GM23338 (cell line): ENCODE results near the gene LRRC51. TPM values are rescaled to one million over a fixed set of nuclear protein-coding genes. Genes with fewer than 3 reads are reported as not detected.

Experiments
- ATAC-seq: fragments of 200-7000 bp; cut with Tn5 transposase; 3 replicates; pipeline ENCODE4 v1.9.1; 2020
- DNase-seq: peaks from one replicate; pipeline ENCODE4 v3.0.0-alpha.2; 2015; ENCODE audit warnings: low spot score
- H2AFZ ChIP-seq: fragments of 200-600 bp; sonication (generic); 2 replicates; pipeline ENCODE4 v1.8.0; 2016; ENCODE audit warnings: antibody characterized with exemption, mild to moderate bottlenecking, moderate library complexity
- H3F3A ChIP-seq: fragments of 200-600 bp; sonication (generic); replicated peaks from 2 replicates; pipeline ENCODE4 v1.8.0; 2017; ENCODE audit warnings: antibody characterized with exemption, mixed run types, low read depth
- H3K27ac ChIP-seq: fragments of 200-600 bp; sonication (generic); 2 replicates; pipeline ENCODE4 v1.6.1; 2016; ENCODE audit warnings: low read depth
- H3K27me3 ChIP-seq: fragments of 200-600 bp; sonication (generic); 2 replicates; pipeline ENCODE4 v1.8.0; 2016; ENCODE audit warnings: mild to moderate bottlenecking, mixed run types, moderate library complexity; ENCODE audit not compliant: insufficient read depth
- H3K36me3 ChIP-seq: fragments of 200-600 bp; sonication (generic); 2 replicates; pipeline ENCODE4 v1.8.0; 2016; ENCODE audit warnings: mild to moderate bottlenecking; ENCODE audit not compliant: insufficient read depth
- H3K4me1 ChIP-seq: fragments of 200-600 bp; sonication (generic); 2 replicates; pipeline ENCODE4 v1.8.0; 2016; ENCODE audit warnings: mild to moderate bottlenecking, moderate library complexity; ENCODE audit not compliant: insufficient read depth
- H3K4me2 ChIP-seq: fragments of 200-600 bp; sonication (generic); 2 replicates; pipeline ENCODE4 v1.7.1; 2017; ENCODE audit warnings: mixed run types
- H3K4me3 ChIP-seq: fragments of 200-600 bp; sonication (generic); 2 replicates; pipeline ENCODE4 v1.6.1; 2016; ENCODE audit warnings: mixed run types
- H3K79me2 ChIP-seq: fragments of 200-600 bp; sonication (generic); replicated peaks from 2 replicates; pipeline ENCODE4 v1.8.0; 2017; ENCODE audit warnings: mild to moderate bottlenecking; ENCODE audit not compliant: insufficient read depth
- H3K9me2 ChIP-seq: fragments of 200-600 bp; sonication (generic); 2 replicates; pipeline ENCODE4 v1.8.0; 2017; ENCODE audit not compliant: insufficient read depth
- H4K20me1 ChIP-seq: fragments of 200-600 bp; sonication (generic); replicated peaks from 2 replicates; pipeline ENCODE4 v1.8.0; 2017; ENCODE audit warnings: mild to moderate bottlenecking; ENCODE audit not compliant: insufficient read depth
- H3K27ac Mint-ChIP-seq: 2 replicates; pipeline ENCODE4 v1.8.0; 2020; ENCODE audit warnings: inconsistent platforms, mild to moderate bottlenecking, moderate library complexity, mixed read lengths
- H3K27me3 Mint-ChIP-seq: 3 replicates; pipeline ENCODE4 v1.8.0; 2022; ENCODE audit warnings: low read depth, mild to moderate bottlenecking, moderate library complexity, mixed read lengths, inconsistent platforms; ENCODE audit not compliant: insufficient read depth, poor library complexity
- H3K36me3 Mint-ChIP-seq: 3 replicates; pipeline ENCODE4 v1.8.0; 2021; ENCODE audit warnings: low read depth, mild to moderate bottlenecking, inconsistent platforms, moderate library complexity, mixed read lengths
- H3K4me1 Mint-ChIP-seq: 3 replicates; pipeline ENCODE4 v1.8.0; 2020; ENCODE audit warnings: mild to moderate bottlenecking, inconsistent platforms, mixed read lengths
- H3K4me3 Mint-ChIP-seq: 3 replicates; pipeline ENCODE4 v1.8.0; 2021; ENCODE audit warnings: moderate library complexity, mild to moderate bottlenecking, inconsistent platforms, mixed read lengths
- H3K9me3 Mint-ChIP-seq: 3 replicates; pipeline ENCODE4 v1.8.0; 2020; ENCODE audit warnings: moderate library complexity, mild to moderate bottlenecking, inconsistent platforms, mixed read lengths
- CREB1 ChIP-seq: fragments of 250-450 bp; sonication (Bioruptor Pico); IDR thresholded peaks from 2 replicates; pipeline ENCODE4 v1.5.0; 2020; ENCODE audit warnings: low read depth, mild to moderate bottlenecking, moderate library complexity
- EZH2 ChIP-seq: fragments of 200-600 bp; sonication (generic); IDR thresholded peaks from one replicate; pipeline ENCODE4 v1.8.0; 2017; ENCODE audit warnings: antibody characterized with exemption, mild to moderate bottlenecking, low read depth; ENCODE audit not compliant: unreplicated experiment
- EZH2phosphoT487 ChIP-seq: fragments of 200-600 bp; sonication (generic); IDR thresholded peaks from one replicate; pipeline ENCODE4 v1.8.1; 2018; ENCODE audit warnings: antibody characterized with exemption; ENCODE audit not compliant: unreplicated experiment
- JUNB ChIP-seq: IDR thresholded peaks from one replicate; pipeline ENCODE4 v1.6.1; 2016; ENCODE audit warnings: antibody characterized with exemption; ENCODE audit not compliant: unreplicated experiment
- NANOG ChIP-seq: IDR thresholded peaks from 2 replicates; pipeline ENCODE4 v1.6.1; 2016; ENCODE audit warnings: antibody characterized with exemption, borderline replicate concordance
- POLR2AphosphoS5 ChIP-seq: IDR thresholded peaks from 2 replicates; pipeline ENCODE4 v1.6.1; 2016; ENCODE audit warnings: antibody characterized with exemption, low read depth
- STAT1 ChIP-seq: IDR thresholded peaks from one replicate; pipeline ENCODE4 v1.6.1; 2016; ENCODE audit warnings: antibody characterized with exemption; ENCODE audit not compliant: unreplicated experiment
- ZNF114 ChIP-seq: fragments of 250-450 bp; sonication (Bioruptor Pico); IDR thresholded peaks from 2 replicates; pipeline ENCODE4 v1.5.0; 2020; ENCODE audit warnings: mild to moderate bottlenecking, moderate library complexity
- ZNF331 ChIP-seq: fragments of 250-450 bp; sonication (Bioruptor Pico); IDR thresholded peaks from 2 replicates; pipeline ENCODE4 v1.5.0; 2020; ENCODE audit warnings: low read depth, mild to moderate bottlenecking, moderate library complexity
- polyA plus RNA-seq: library from polyadenylated mRNA; unstranded; fragments of >200 nt; fragmentation: Nextera tagmentation; extraction: Ambion mirVana; gene quantifications from 2 replicates; pipeline ENCODE4 v1.2.1, GENCODE V29; 2016
- total RNA-seq: library from RNA; depleted of rRNA; stranded (reverse); fragments of >200 nt; shearing (Covaris generic); gene quantifications from 2 replicates; pipeline ENCODE4 v1.2.3, GENCODE V29; 2014
- TF ChIP-seq, protein P1 (sequence below): IDR thresholded peaks from one replicate; pipeline ENCODE4 v1.6.1; 2018; ENCODE audit warnings: antibody characterized with exemption; ENCODE audit not compliant: unreplicated experiment
- TF ChIP-seq, protein P2 (sequence below): IDR thresholded peaks from 2 replicates; pipeline ENCODE4 v1.6.1; 2016; ENCODE audit warnings: antibody characterized with exemption
- TF ChIP-seq, protein P3 (sequence below): fragments of 250-450 bp; sonication (Bioruptor Pico); IDR thresholded peaks from 2 replicates; pipeline ENCODE4 v1.5.0; 2020; ENCODE audit warnings: mild to moderate bottlenecking, moderate library complexity
- TF ChIP-seq, protein P4 (sequence below), 2 experiments: fragments of 200-600 bp in 1 of 2; sonication (generic) in 1 of 2; conservative IDR thresholded peaks; 2 replicates each; pipeline versions ENCODE4 v1.5.1 to v1.6.1; 2016 to 2017; ENCODE audit warnings: antibody characterized with exemption in 2 of 2, low read depth in 2 of 2, mild to moderate bottlenecking in 2 of 2, moderate library complexity in 1 of 2

The LRRC51 gene
- total and polyA plus RNA-seq, 2 experiments from 2014 or later = 3.6 to 4.2 TPM

DNA sequence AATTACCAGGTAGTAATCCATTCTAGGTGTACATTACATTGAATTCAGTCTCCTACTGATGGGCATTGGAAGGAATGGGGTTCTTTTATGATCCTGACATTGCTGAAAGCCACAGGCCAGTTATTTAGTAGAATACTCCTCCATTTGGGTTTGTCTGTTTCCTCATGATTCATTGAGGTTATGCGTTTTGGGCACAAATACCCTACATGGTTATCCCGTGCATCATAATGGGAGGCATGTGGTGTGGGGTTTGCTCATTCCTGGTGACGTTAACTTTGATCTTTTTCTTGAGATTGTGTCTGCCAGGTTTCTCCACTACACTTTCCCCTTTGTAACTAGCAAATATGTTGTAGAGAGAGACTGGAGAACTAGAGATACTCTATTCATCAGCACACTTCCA lies 60.4 kb downstream of the LRRC51 start:
- H3K27me3 ChIP-seq = no peaks in the 10 kb centered on the region
- no peak overlapping the region for H3K27ac ChIP-seq
- no peaks in the 10 kb centered on the region for H3K4me1 ChIP-seq
- no peak overlapping the region for H3K4me2 ChIP-seq
- Mint-ChIP-seq H3K27me3 (no peaks in the 10 kb centered on the region), H3K9me3 (no peaks in the 10 kb centered on the region; the same call in 2 of the 3 replicates), H3K27ac (no peak overlapping the region), H3K36me3 (no peaks in the 10 kb centered on the region), H3K4me3 (no peak overlapping the region), H3K4me1 (peaks cover 2% of the 10 kb centered on the region; the same call in 1 of the 3 replicates)
- no peaks in the 10 kb centered on the region for H3K79me2 ChIP-seq
- H3K36me3 ChIP-seq = no peaks in the 10 kb centered on the region
- H3K9me2 ChIP-seq = no peaks in the 10 kb centered on the region
- no peaks in the 10 kb centered on the region; the same call in 1 of the 2 replicates for H4K20me1 ChIP-seq
- H2AFZ ChIP-seq = no peak overlapping the region
- H3F3A ChIP-seq = no peaks in the 10 kb centered on the region
- no peak for DNase-seq
- no peak for ATAC-seq
- TF ChIP-seq POLR2AphosphoS5 = no peak
- TF ChIP-seq EZH2 = no peak
- TF ChIP-seq JUNB = no peak
- no peak for TF ChIP-seq NANOG
- no peak for TF ChIP-seq ZNF114 (CRISPR knock-in tag)
- TF ChIP-seq, protein P1, sequence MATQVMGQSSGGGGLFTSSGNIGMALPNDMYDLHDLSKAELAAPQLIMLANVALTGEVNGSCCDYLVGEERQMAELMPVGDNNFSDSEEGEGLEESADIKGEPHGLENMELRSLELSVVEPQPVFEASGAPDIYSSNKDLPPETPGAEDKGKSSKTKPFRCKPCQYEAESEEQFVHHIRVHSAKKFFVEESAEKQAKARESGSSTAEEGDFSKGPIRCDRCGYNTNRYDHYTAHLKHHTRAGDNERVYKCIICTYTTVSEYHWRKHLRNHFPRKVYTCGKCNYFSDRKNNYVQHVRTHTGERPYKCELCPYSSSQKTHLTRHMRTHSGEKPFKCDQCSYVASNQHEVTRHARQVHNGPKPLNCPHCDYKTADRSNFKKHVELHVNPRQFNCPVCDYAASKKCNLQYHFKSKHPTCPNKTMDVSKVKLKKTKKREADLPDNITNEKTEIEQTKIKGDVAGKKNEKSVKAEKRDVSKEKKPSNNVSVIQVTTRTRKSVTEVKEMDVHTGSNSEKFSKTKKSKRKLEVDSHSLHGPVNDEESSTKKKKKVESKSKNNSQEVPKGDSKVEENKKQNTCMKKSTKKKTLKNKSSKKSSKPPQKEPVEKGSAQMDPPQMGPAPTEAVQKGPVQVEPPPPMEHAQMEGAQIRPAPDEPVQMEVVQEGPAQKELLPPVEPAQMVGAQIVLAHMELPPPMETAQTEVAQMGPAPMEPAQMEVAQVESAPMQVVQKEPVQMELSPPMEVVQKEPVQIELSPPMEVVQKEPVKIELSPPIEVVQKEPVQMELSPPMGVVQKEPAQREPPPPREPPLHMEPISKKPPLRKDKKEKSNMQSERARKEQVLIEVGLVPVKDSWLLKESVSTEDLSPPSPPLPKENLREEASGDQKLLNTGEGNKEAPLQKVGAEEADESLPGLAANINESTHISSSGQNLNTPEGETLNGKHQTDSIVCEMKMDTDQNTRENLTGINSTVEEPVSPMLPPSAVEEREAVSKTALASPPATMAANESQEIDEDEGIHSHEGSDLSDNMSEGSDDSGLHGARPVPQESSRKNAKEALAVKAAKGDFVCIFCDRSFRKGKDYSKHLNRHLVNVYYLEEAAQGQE = no peak
- TF ChIP-seq, protein P2, sequence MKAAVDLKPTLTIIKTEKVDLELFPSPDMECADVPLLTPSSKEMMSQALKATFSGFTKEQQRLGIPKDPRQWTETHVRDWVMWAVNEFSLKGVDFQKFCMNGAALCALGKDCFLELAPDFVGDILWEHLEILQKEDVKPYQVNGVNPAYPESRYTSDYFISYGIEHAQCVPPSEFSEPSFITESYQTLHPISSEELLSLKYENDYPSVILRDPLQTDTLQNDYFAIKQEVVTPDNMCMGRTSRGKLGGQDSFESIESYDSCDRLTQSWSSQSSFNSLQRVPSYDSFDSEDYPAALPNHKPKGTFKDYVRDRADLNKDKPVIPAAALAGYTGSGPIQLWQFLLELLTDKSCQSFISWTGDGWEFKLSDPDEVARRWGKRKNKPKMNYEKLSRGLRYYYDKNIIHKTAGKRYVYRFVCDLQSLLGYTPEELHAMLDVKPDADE = no peak
- TF ChIP-seq, protein P3, sequence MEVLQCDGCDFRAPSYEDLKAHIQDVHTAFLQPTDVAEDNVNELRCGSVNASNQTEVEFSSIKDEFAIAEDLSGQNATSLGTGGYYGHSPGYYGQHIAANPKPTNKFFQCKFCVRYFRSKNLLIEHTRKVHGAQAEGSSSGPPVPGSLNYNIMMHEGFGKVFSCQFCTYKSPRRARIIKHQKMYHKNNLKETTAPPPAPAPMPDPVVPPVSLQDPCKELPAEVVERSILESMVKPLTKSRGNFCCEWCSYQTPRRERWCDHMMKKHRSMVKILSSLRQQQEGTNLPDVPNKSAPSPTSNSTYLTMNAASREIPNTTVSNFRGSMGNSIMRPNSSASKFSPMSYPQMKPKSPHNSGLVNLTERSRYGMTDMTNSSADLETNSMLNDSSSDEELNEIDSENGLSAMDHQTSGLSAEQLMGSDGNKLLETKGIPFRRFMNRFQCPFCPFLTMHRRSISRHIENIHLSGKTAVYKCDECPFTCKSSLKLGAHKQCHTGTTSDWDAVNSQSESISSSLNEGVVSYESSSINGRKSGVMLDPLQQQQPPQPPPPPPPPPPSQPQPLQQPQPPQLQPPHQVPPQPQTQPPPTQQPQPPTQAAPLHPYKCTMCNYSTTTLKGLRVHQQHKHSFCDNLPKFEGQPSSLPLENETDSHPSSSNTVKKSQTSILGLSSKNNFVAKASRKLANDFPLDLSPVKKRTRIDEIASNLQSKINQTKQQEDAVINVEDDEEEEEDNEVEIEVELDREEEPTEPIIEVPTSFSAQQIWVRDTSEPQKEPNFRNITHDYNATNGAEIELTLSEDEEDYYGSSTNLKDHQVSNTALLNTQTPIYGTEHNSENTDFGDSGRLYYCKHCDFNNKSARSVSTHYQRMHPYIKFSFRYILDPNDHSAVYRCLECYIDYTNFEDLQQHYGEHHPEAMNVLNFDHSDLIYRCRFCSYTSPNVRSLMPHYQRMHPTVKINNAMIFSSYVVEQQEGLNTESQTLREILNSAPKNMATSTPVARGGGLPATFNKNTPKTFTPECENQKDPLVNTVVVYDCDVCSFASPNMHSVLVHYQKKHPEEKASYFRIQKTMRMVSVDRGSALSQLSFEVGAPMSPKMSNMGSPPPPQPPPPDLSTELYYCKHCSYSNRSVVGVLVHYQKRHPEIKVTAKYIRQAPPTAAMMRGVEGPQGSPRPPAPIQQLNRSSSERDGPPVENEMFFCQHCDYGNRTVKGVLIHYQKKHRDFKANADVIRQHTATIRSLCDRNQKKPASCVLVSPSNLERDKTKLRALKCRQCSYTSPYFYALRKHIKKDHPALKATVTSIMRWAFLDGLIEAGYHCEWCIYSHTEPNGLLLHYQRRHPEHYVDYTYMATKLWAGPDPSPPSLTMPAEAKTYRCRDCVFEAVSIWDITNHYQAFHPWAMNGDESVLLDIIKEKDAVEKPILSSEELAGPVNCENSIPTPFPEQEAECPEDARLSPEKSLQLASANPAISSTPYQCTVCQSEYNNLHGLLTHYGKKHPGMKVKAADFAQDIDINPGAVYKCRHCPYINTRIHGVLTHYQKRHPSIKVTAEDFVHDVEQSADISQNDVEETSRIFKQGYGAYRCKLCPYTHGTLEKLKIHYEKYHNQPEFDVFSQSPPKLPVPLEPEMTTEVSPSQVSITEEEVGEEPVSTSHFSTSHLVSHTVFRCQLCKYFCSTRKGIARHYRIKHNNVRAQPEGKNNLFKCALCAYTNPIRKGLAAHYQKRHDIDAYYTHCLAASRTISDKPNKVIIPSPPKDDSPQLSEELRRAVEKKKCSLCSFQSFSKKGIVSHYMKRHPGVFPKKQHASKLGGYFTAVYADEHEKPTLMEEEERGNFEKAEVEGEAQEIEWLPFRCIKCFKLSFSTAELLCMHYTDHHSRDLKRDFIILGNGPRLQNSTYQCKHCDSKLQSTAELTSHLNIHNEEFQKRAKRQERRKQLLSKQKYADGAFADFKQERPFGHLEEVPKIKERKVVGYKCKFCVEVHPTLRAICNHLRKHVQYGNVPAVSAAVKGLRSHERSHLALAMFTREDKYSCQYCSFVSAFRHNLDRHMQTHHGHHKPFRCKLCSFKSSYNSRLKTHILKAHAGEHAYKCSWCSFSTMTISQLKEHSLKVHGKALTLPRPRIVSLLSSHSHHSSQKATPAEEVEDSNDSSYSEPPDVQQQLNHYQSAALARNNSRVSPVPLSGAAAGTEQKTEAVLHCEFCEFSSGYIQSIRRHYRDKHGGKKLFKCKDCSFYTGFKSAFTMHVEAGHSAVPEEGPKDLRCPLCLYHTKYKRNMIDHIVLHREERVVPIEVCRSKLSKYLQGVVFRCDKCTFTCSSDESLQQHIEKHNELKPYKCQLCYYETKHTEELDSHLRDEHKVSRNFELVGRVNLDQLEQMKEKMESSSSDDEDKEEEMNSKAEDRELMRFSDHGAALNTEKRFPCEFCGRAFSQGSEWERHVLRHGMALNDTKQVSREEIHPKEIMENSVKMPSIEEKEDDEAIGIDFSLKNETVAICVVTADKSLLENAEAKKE (CRISPR knock-in tag) = no peak
- no peak for TF ChIP-seq ZNF331
- TF ChIP-seq STAT1 = no peak
- TF ChIP-seq CREB1 = no peak
- TF ChIP-seq, protein P4, sequence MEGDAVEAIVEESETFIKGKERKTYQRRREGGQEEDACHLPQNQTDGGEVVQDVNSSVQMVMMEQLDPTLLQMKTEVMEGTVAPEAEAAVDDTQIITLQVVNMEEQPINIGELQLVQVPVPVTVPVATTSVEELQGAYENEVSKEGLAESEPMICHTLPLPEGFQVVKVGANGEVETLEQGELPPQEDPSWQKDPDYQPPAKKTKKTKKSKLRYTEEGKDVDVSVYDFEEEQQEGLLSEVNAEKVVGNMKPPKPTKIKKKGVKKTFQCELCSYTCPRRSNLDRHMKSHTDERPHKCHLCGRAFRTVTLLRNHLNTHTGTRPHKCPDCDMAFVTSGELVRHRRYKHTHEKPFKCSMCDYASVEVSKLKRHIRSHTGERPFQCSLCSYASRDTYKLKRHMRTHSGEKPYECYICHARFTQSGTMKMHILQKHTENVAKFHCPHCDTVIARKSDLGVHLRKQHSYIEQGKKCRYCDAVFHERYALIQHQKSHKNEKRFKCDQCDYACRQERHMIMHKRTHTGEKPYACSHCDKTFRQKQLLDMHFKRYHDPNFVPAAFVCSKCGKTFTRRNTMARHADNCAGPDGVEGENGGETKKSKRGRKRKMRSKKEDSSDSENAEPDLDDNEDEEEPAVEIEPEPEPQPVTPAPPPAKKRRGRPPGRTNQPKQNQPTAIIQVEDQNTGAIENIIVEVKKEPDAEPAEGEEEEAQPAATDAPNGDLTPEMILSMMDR (conservative IDR thresholded peaks at IDR 0.05; ENCODE audit: low read depth in 2 of 2) = no peak
- TF ChIP-seq EZH2phosphoT487 = no peak
- no peak overlapping the region for H3K4me3 ChIP-seq
